Measurements from ENCODE around the gene MAP7. TPM values are rescaled to one million over a fixed set of nuclear protein-coding genes. Genes with fewer than 3 reads are reported as not detected.

MAP7 gene
- total RNA-seq: 10 to 100 TPM; 40.6 to 61.3 (median 46.6) TPM

DNA sequence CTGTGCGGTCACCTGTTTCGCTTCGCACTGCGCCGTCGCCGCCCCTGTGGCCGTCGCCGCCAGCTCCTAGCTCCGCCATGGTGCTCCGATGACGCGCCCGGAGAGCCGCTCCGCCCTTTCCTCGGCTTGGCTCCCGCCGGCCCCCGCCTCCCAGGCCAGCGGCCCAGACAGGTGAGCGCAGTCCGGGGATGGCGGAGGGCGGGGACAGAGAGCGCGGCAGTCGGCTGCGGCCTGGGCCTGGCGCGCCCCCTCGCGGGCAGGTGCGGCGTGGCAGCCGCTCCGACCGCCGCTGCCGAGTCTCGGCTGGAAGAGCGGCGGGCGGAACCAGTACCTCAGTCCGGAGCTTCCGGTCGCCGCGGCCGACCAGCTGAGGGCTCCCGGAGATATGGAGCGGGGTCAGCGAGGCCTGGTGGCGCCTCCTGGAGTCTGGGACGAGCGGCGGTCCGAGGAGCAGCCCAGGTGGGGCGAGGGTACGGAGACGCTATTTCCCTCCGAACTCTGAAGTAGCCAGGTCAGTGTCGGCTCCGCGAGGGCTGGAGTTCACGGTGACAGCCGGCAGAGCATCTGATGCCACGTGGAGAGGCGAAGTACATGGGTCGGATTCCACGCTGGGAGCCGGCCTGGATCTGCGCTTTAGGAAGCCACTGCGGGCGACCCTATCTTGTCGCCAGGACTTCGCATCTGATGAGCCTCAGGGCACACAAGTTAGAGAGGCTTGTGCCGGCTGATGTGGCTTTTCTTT is at the start of gene MAP7:
Gene MAP7 (minus strand): TSS at position 93 of the 742 bp plus-strand sequence. CDS start 14 bp downstream, at position 79.
- peak within 1 kb of the TSS; percentile 58 to 69 (median 64) for H3K4me3 ChIP-seq
- DNase-seq: peak; percentile 91
- in situ Hi-C loops (cut with MboI; ENCODE audit: low pct_ligation_motif_present in 1 of 4, low pct_unique_long_range_greater_than_20kb in 1 of 4, low sequenced_read_pairs in 3 of 4): loop anchor here in 1 of 4 donors (25.0 kb wide), 1 partner anchor 1038 kb away; no protein-coding TSS in a partner anchor
- TF ChIP-seq, protein P1, sequence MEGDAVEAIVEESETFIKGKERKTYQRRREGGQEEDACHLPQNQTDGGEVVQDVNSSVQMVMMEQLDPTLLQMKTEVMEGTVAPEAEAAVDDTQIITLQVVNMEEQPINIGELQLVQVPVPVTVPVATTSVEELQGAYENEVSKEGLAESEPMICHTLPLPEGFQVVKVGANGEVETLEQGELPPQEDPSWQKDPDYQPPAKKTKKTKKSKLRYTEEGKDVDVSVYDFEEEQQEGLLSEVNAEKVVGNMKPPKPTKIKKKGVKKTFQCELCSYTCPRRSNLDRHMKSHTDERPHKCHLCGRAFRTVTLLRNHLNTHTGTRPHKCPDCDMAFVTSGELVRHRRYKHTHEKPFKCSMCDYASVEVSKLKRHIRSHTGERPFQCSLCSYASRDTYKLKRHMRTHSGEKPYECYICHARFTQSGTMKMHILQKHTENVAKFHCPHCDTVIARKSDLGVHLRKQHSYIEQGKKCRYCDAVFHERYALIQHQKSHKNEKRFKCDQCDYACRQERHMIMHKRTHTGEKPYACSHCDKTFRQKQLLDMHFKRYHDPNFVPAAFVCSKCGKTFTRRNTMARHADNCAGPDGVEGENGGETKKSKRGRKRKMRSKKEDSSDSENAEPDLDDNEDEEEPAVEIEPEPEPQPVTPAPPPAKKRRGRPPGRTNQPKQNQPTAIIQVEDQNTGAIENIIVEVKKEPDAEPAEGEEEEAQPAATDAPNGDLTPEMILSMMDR (IDR thresholded peaks at IDR 0.05): peak; percentile 59 to 98 (median 89)
- TF ChIP-seq POLR2AphosphoS5 (IDR thresholded peaks at IDR 0.05) (peak; percentile 43 to 67 (median 53)), EP300 (IDR thresholded peaks at IDR 0.05; ENCODE audit: low read depth) (no peak), POLR2A (IDR thresholded peaks at IDR 0.05) (peak; percentile 61)
- intact Hi-C loops (cut with DNase I; ENCODE audit: low total_unique reads): no loop called here
- peaks cover 2% of the 10 kb centered on the region for H3K27me3 ChIP-seq
- H3K36me3 ChIP-seq: no peaks in the 10 kb centered on the region
- 3 to 14% methylated on average over 5 to 41 of the region's 79 CpGs for WGBS, 2 donors (ENCODE audit: low coverage in 1 of 2)
- peaks cover 3 to 40% (median 6%) of the 10 kb centered on the region in 4 donors for H3K4me1 ChIP-seq
- H3K9me3 ChIP-seq: no peaks in the 10 kb centered on the region
- peak within 1 kb of the TSS; percentile 69 to 86 (median 83) for H3K27ac ChIP-seq

DNA sequence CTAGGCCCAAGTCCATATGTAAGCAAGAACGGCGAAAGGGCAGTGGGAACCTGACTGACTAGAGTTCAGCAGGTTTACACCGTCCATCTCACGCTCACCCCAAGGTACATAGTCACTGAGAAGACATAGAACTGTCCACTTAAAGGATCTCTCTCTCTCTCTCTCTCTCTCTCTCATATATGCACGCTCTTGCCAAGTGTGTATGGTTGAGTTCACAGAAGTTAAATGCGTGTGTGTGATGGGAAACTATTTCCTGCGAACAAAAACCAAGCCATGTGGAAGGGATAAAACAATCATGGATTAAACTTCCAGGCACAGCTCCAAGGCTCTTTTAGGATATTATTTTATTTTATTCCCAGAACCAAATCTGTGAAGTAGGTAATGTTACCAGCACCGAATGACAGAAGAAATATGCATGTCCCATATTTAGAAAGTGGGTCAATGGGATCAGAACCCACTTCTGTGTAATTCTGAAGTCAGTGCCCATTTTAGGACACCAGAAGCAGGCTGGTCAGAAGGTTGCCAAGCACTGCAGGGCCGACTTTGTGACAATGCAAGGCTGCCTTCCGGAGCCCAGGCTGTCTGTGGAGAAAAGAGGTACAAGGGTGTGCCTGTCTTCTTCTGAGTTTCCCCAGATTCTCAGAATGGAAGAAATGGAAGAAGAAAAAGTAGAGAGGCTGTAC is 49.2 kb upstream of the MAP7 start:
- WGBS, 2 donors (ENCODE audit: low coverage in 1 of 2): 71 to 74% methylated on average over 7 to 10 of the region's 10 CpGs
- Histone ChIP-seq H3K27me3 (no peaks in the 10 kb centered on the region), H3K4me1 (peaks cover 0 to 22% (median 7%) of the 10 kb centered on the region in 4 donors), H3K9me3 (no peaks in the 10 kb centered on the region), H3K36me3 (no peaks in the 10 kb centered on the region), H3K27ac (peak overlapping the region; percentile 24 to 55 (median 36)), H3K4me3 (no peak overlapping the region)
- intact Hi-C loops (cut with DNase I; ENCODE audit: low total_unique reads): no loop called here
- TF ChIP-seq, protein P1 (IDR thresholded peaks at IDR 0.05): no peak
- DNase-seq: no peak
- in situ Hi-C loops (cut with MboI; ENCODE audit: low pct_ligation_motif_present in 1 of 4, low pct_unique_long_range_greater_than_20kb in 1 of 4, low sequenced_read_pairs in 3 of 4): no loop called here

DNA sequence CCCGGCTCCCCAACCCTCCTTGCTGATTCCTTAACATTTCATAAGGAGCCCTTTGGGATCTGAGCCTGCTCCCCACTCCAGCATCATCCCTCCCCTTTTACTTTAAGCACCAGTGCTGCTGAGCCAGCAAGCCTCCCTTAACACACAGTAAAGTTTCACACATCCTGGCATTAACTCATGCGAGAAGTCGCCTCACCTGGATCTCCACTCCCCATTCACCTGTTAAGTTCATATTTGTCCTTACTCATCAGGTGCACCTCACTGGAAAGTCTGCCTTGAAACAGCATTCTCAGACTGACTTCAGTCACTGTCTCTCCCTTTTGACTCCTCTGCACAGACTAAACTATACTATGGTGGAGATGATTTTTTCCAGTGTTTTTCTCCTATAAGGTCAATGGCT is 47.8 kb upstream of the MAP7 start:
- Histone ChIP-seq H3K27ac (no peak overlapping the region), H3K27me3 (no peaks in the 10 kb centered on the region), H3K9me3 (no peaks in the 10 kb centered on the region), H3K4me3 (no peak overlapping the region), H3K36me3 (no peaks in the 10 kb centered on the region), H3K4me1 (peaks cover 0 to 23% (median 9%) of the 10 kb centered on the region in 4 donors)
- in situ Hi-C loops (cut with MboI; ENCODE audit: low pct_ligation_motif_present in 1 of 4, low pct_unique_long_range_greater_than_20kb in 1 of 4, low sequenced_read_pairs in 3 of 4) (no loop called here), intact Hi-C loops (cut with DNase I; ENCODE audit: low total_unique reads) (no loop called here)
- DNase-seq: no peak
- WGBS, 2 donors (ENCODE audit: low coverage in 1 of 2): 99 to 100% methylated on average over 1 to 3 of the region's 3 CpGs
- TF ChIP-seq EP300 (IDR thresholded peaks at IDR 0.05; ENCODE audit: low read depth) (no peak), POLR2A (IDR thresholded peaks at IDR 0.05) (no peak), POLR2AphosphoS5 (IDR thresholded peaks at IDR 0.05) (no peak)
- TF ChIP-seq, protein P1 (IDR thresholded peaks at IDR 0.05): no peak

DNA sequence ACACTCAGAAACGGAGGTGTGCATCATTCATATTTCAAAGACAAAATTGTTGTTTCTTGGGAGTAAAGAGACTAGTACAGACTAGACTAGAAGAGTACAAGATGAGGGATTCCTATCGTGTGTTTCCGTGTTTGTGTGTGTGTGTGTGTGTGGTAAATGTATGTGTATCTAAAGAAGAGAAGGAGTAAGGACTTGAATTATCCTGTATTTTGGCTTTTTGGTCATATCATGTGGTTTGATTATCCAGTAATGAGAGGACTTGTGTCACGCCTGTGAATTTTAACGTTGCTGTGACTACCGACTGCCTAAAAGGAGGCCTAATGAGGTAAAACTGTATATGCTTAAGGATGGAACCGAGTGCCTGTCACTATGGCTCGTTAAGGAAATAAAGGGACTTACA is 44.4 kb upstream of the MAP7 start:
- TF ChIP-seq, protein P1 (IDR thresholded peaks at IDR 0.05): no peak
- TF ChIP-seq EP300 (IDR thresholded peaks at IDR 0.05; ENCODE audit: low read depth) (no peak), POLR2A (IDR thresholded peaks at IDR 0.05) (no peak), POLR2AphosphoS5 (IDR thresholded peaks at IDR 0.05) (no peak)
- no peak overlapping the region for H3K4me3 ChIP-seq
- peaks cover 0 to 7% (median 6%) of the 10 kb centered on the region in 4 donors for H3K4me1 ChIP-seq
- H3K9me3 ChIP-seq: no peaks in the 10 kb centered on the region
- H3K27me3 ChIP-seq: no peaks in the 10 kb centered on the region
- DNase-seq: no peak
- intact Hi-C loops (cut with DNase I; ENCODE audit: low total_unique reads) (no loop called here), in situ Hi-C loops (cut with MboI; ENCODE audit: low pct_ligation_motif_present in 1 of 4, low pct_unique_long_range_greater_than_20kb in 1 of 4, low sequenced_read_pairs in 3 of 4) (no loop called here)
- peak overlapping the region in 2 of 4 donors; percentile 9 to 12 for H3K27ac ChIP-seq
- 96 to 100% methylated on average over 6 to 8 of the region's 8 CpGs for WGBS, 2 donors (ENCODE audit: low coverage in 1 of 2)
- H3K36me3 ChIP-seq: peaks cover 0 to 21% (median 10%) of the 10 kb centered on the region in 4 donors

Measured in transverse colon (tissue), 4 donors.